ENCODE data around the gene GMPPA. TPM values are rescaled to one million over a fixed set of nuclear protein-coding genes. Genes with fewer than 3 reads are reported as not detected.

GMPPA gene
- total and polyA plus RNA-seq, 4 donors = 18.8 to 48.9 (median 38.7) TPM

DNA sequence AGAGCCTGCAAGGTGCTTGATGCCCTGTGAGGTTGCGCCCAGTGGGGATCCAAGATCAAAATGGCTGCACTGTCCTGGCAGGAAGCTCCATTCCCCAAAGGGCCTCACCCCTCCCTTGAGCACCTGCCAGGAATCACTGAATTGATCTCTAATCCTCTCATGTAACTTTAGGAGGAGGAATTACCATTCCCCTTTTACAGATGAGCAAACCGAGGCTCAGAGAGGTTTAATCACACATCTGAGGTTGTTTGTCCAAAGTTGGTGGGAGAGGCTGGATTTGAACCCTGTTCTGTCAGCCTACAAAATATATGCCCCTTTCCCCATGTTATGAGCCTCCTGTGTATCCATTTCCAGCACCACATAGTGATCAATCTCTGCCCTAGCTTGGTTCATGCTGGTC is 26.1 kb downstream of the GMPPA start:
- H3K4me3 ChIP-seq = no peak overlapping the region
- peaks cover 0 to 2% (median 0%) of the 10 kb centered on the region in 4 donors for H3K9me3 ChIP-seq (ENCODE audit: control insufficient read depth in 4 of 4, insufficient read depth in 3 of 4, low read length in 3 of 4)
- WGBS, 2 donors = 93 to 95% methylated on average over 2 of the region's 2 CpGs
- H3K27ac ChIP-seq (ENCODE audit: low read depth in 1 of 2, low read length in 1 of 2) = no peak overlapping the region
- H3K4me1 ChIP-seq (ENCODE audit: control insufficient read depth in 5 of 5, insufficient read depth in 5 of 5, low read length in 5 of 5) = peaks cover 0 to 43% (median 0%) of the 10 kb centered on the region in 5 donors
- TF ChIP-seq, protein P1, sequence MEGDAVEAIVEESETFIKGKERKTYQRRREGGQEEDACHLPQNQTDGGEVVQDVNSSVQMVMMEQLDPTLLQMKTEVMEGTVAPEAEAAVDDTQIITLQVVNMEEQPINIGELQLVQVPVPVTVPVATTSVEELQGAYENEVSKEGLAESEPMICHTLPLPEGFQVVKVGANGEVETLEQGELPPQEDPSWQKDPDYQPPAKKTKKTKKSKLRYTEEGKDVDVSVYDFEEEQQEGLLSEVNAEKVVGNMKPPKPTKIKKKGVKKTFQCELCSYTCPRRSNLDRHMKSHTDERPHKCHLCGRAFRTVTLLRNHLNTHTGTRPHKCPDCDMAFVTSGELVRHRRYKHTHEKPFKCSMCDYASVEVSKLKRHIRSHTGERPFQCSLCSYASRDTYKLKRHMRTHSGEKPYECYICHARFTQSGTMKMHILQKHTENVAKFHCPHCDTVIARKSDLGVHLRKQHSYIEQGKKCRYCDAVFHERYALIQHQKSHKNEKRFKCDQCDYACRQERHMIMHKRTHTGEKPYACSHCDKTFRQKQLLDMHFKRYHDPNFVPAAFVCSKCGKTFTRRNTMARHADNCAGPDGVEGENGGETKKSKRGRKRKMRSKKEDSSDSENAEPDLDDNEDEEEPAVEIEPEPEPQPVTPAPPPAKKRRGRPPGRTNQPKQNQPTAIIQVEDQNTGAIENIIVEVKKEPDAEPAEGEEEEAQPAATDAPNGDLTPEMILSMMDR (IDR thresholded peaks at IDR 0.05; ENCODE audit: control extremely low read depth, extremely low read depth) = no peak
- peaks cover 0 to 66% (median 31%) of the 10 kb centered on the region in 3 donors for H3K27me3 ChIP-seq (ENCODE audit: control insufficient read depth in 3 of 3, insufficient read depth in 3 of 3, low read length in 2 of 3)
- no peak for ATAC-seq (ENCODE audit: insufficient read depth, low FRiP score)
- no peaks in the 10 kb centered on the region for H3K36me3 ChIP-seq (ENCODE audit: control insufficient read depth in 4 of 4, insufficient read depth in 4 of 4, low read length in 4 of 4)
- DNase-seq = no peak
- no peak overlapping the region for H3K9ac ChIP-seq (ENCODE audit: insufficient read depth in 1 of 2, low read length in 2 of 2)

GRCh38 chr2:219525533-219526232 is 27.0 kb downstream of the GMPPA start:
- H3K27me3 ChIP-seq (ENCODE audit: control insufficient read depth in 3 of 3, insufficient read depth in 3 of 3, low read length in 2 of 3) = peaks cover 0 to 65% (median 35%) of the 10 kb centered on the region in 3 donors
- ATAC-seq (ENCODE audit: insufficient read depth, low FRiP score) (no peak), DNase-seq (peak; percentile 66 to 73 (median 71))
- H3K4me3 ChIP-seq = no peak overlapping the region
- H3K9ac ChIP-seq (ENCODE audit: insufficient read depth in 1 of 2, low read length in 2 of 2) = no peak overlapping the region
- TF ChIP-seq, protein P1 (IDR thresholded peaks at IDR 0.05; ENCODE audit: control extremely low read depth, extremely low read depth) = no peak
- peaks cover 0 to 45% (median 0%) of the 10 kb centered on the region in 5 donors for H3K4me1 ChIP-seq (ENCODE audit: control insufficient read depth in 5 of 5, insufficient read depth in 5 of 5, low read length in 5 of 5)
- no peaks in the 10 kb centered on the region for H3K36me3 ChIP-seq (ENCODE audit: control insufficient read depth in 4 of 4, insufficient read depth in 4 of 4, low read length in 4 of 4)
- H3K9me3 ChIP-seq (ENCODE audit: control insufficient read depth in 4 of 4, insufficient read depth in 3 of 4, low read length in 3 of 4) = peaks cover 0 to 2% (median 0%) of the 10 kb centered on the region in 4 donors
- WGBS, 2 donors = 42 to 47% methylated on average over 8 to 9 of the region's 9 CpGs
- H3K27ac ChIP-seq (ENCODE audit: low read depth in 1 of 2, low read length in 1 of 2) = no peak overlapping the region

- DNase-seq (no peak), ATAC-seq (ENCODE audit: insufficient read depth, low FRiP score) (no peak)
- no peak overlapping the region for H3K9ac ChIP-seq (ENCODE audit: insufficient read depth in 1 of 2, low read length in 2 of 2)
- TF ChIP-seq, protein P1 (IDR thresholded peaks at IDR 0.05; ENCODE audit: control extremely low read depth, extremely low read depth) = no peak
- H3K27ac ChIP-seq (ENCODE audit: low read depth in 1 of 2, low read length in 1 of 2) = no peak overlapping the region
- H3K9me3 ChIP-seq (ENCODE audit: control insufficient read depth in 4 of 4, insufficient read depth in 3 of 4, low read length in 3 of 4) = peaks cover 0 to 2% (median 0%) of the 10 kb centered on the region in 4 donors
- H3K27me3 ChIP-seq (ENCODE audit: control insufficient read depth in 3 of 3, insufficient read depth in 3 of 3, low read length in 2 of 3) = peaks cover 0 to 63% (median 37%) of the 10 kb centered on the region in 3 donors
- H3K4me1 ChIP-seq (ENCODE audit: control insufficient read depth in 5 of 5, insufficient read depth in 5 of 5, low read length in 5 of 5) = peaks cover 0 to 39% (median 0%) of the 10 kb centered on the region in 5 donors
- WGBS, 2 donors = 42 to 58% methylated on average over 10 to 11 of the region's 11 CpGs
- H3K36me3 ChIP-seq (ENCODE audit: control insufficient read depth in 4 of 4, insufficient read depth in 4 of 4, low read length in 4 of 4) = no peaks in the 10 kb centered on the region
- H3K4me3 ChIP-seq = no peak overlapping the region
These were observed 27.8 kb downstream of the GMPPA start for GRCh38 chr2:219526320-219527075.

Data from lung (tissue), 12 donors.